ENCODE data around the gene RRP12. TPM values are rescaled to one million over a fixed set of nuclear protein-coding genes. Genes with fewer than 3 reads are reported as not detected.

Gene RRP12
- total and polyA plus RNA-seq, 2 of the 4 experiments (the other 2 are of a cell fraction): 21.5 to 23.3 TPM

GRCh38 chr10:97404044-97404443, 2.9 kb upstream of the RRP12 start:
- Histone ChIP-seq H3K4me2 (ENCODE audit: low read depth, low read length) (no peak overlapping the region), H3K4ac (ENCODE audit: low read depth, low read length) (no peak overlapping the region), H2AK9ac (replicated peaks; ENCODE audit: low read depth, low read length, poor library complexity) (no peak overlapping the region), H4K91ac (ENCODE audit: insufficient read depth, low read depth, low read length) (no peak overlapping the region), H3K79me1 (ENCODE audit: low read depth in 1 of 2, low read length in 2 of 2) (peaks cover 0 to 9% of the 10 kb centered on the region in 2 experiments; a peak in 3 of 4 replicates), H3K9me3 (ENCODE audit: control insufficient read depth, insufficient read depth, low read length) (no peaks in the 10 kb centered on the region), H3K4me3 (ENCODE audit: insufficient read depth, low read depth, low read length) (no peak overlapping the region), H3K9me1 (ENCODE audit: insufficient read depth, low read length) (no peaks in the 10 kb centered on the region), H3K27me3 (ENCODE audit: control insufficient read depth, insufficient read depth, low read length) (no peaks in the 10 kb centered on the region), H3K14ac (replicated peaks; ENCODE audit: low read depth, low read length) (no peak overlapping the region), H3K56ac (ENCODE audit: extremely low read depth, insufficient read depth, low read length) (no peak overlapping the region), H4K8ac (ENCODE audit: low read depth in 2 of 2, low read length in 2 of 2) (no peak overlapping the region), H3K27ac (ENCODE audit: insufficient read depth, low read length) (no peak overlapping the region), H2BK120ac (ENCODE audit: low read depth, low read length) (no peak overlapping the region), H4K20me1 (ENCODE audit: insufficient read depth, low read length) (no peaks in the 10 kb centered on the region), H3K36me3 (ENCODE audit: control insufficient read depth, insufficient read depth, low read length) (no peaks in the 10 kb centered on the region), H3K23ac (ENCODE audit: low read depth, low read length) (no peak overlapping the region), H2AK5ac (ENCODE audit: low read depth, low read length) (no peak overlapping the region), H2BK5ac (ENCODE audit: low read depth, low read length, poor library complexity, severe bottlenecking) (no peak overlapping the region), H2BK15ac (ENCODE audit: low read depth, low read length) (no peak overlapping the region), H3K9ac (ENCODE audit: low read depth, low read length) (no peak overlapping the region), H2BK20ac (ENCODE audit: low read depth, low read length) (no peak overlapping the region), H3K18ac (ENCODE audit: low read depth, low read length) (no peak overlapping the region), H2AFZ (replicated peaks; ENCODE audit: low read length, poor library complexity) (no peak overlapping the region), H3K4me1 (ENCODE audit: control insufficient read depth, insufficient read depth, low read length) (peaks cover 3% of the 10 kb centered on the region; the same call in 1 of the 2 replicates), H4K5ac (ENCODE audit: low read depth, low read length) (no peak overlapping the region)
- in situ Hi-C loops (cut with MboI; ENCODE audit: low sequenced_read_pairs): no loop called here
- dilution Hi-C loops (cut with HindIII; ENCODE audit: low sequenced_read_pairs, unreplicated experiment): no loop called here
- ATAC-seq (ENCODE audit: low read depth) (no peak), DNase-seq (no peak)
- intact Hi-C loops (cut with micrococcal nuclease): no loop called here
- POLR2A ChIA-PET (ENCODE audit: unreplicated experiment): no interaction called here
- CTCF ChIA-PET: no interaction called here
- no TSS peak for BruUV-seq (replicated peaks)
- no peak for TF ChIP-seq RCOR1 (IDR thresholded peaks at IDR 0.05; ENCODE audit: insufficient replicate concordance, low read length)
- no peak for TF ChIP-seq MAZ (IDR thresholded peaks at IDR 0.05; ENCODE audit: borderline replicate concordance, low read depth, low read length)
- no peak for TF ChIP-seq MAFK (IDR thresholded peaks at IDR 0.05; ENCODE audit: low read depth, low read length)
- TF ChIP-seq CHD1 (IDR thresholded peaks at IDR 0.05; ENCODE audit: low read depth, low read length): no peak
- no peak for TF ChIP-seq BHLHE40 (IDR thresholded peaks at IDR 0.05; ENCODE audit: low read depth, low read length)
- no peak for TF ChIP-seq SMC3 (IDR thresholded peaks at IDR 0.05; ENCODE audit: low read depth, low read length)
- no peak for TF ChIP-seq CEBPB (IDR thresholded peaks at IDR 0.05; ENCODE audit: low read depth, low read length)
- TF ChIP-seq NFE2L2 (IDR thresholded peaks at IDR 0.05; ENCODE audit: low read depth, low read length): no peak
- TF ChIP-seq POLR2A (IDR thresholded peaks at IDR 0.05; ENCODE audit: low read depth, low read length): no peak
- no peak for TF ChIP-seq ELK1 (IDR thresholded peaks at IDR 0.05; ENCODE audit: borderline replicate concordance, low read depth, low read length)
- TF ChIP-seq CTCF (conservative IDR thresholded peaks at IDR 0.05; ENCODE audit: low read depth, low read length): no peak
- TF ChIP-seq USF2 (IDR thresholded peaks at IDR 0.05; ENCODE audit: low read depth, low read length): no peak
- TF ChIP-seq FOS (IDR thresholded peaks at IDR 0.05; ENCODE audit: low read depth, low read length): no peak

Data from IMR-90 (cell line).